Bronchial epithelial cell (primary cell): Measurements from ENCODE around the gene RYR2. TPM values are rescaled to one million over a fixed set of nuclear protein-coding genes. Genes with fewer than 3 reads are reported as not detected.

Experiments
- DNase-seq: peaks from one replicate; pipeline ENCODE4 v3.0.0-alpha.2; 2010; ENCODE audit warnings: low read depth
- FAIRE-seq: peaks from 2 replicates; lab custom pipeline; 2011; peaks lifted over from hg19 to GRCh38; lab: Jason Lieb, UNC
- H3K27me3 ChIP-seq: 2 replicates; pipeline ENCODE4 v1.5.1; 2011; ENCODE audit warnings: low read length; ENCODE audit not compliant: control insufficient read depth, insufficient read depth
- H3K36me3 ChIP-seq: 2 replicates; pipeline ENCODE4 v1.5.1; 2011; ENCODE audit warnings: low read length; ENCODE audit not compliant: control insufficient read depth, insufficient read depth
- H3K4me3 ChIP-seq: 2 replicates; pipeline ENCODE4 v1.5.1; 2011; ENCODE audit warnings: mild to moderate bottlenecking, low read depth, low read length, control low read depth
- total RNA-seq: library from RNA; depleted of rRNA; stranded (reverse); fragments of >200 nt; gene quantifications from 2 replicates; pipeline ENCODE4 v1.2.1, GENCODE V29; 2014
- TF ChIP-seq, protein P1 (sequence below): IDR thresholded peaks from 2 replicates; pipeline ENCODE4 v1.5.1; 2011; ENCODE audit warnings: mild to moderate bottlenecking, moderate library complexity, low read length, control low read depth, inconsistent platforms; ENCODE audit not compliant: insufficient read depth, severe bottlenecking

The RYR2 gene
- total RNA-seq, 1 donor from 2014 or later: not detected

DNA sequence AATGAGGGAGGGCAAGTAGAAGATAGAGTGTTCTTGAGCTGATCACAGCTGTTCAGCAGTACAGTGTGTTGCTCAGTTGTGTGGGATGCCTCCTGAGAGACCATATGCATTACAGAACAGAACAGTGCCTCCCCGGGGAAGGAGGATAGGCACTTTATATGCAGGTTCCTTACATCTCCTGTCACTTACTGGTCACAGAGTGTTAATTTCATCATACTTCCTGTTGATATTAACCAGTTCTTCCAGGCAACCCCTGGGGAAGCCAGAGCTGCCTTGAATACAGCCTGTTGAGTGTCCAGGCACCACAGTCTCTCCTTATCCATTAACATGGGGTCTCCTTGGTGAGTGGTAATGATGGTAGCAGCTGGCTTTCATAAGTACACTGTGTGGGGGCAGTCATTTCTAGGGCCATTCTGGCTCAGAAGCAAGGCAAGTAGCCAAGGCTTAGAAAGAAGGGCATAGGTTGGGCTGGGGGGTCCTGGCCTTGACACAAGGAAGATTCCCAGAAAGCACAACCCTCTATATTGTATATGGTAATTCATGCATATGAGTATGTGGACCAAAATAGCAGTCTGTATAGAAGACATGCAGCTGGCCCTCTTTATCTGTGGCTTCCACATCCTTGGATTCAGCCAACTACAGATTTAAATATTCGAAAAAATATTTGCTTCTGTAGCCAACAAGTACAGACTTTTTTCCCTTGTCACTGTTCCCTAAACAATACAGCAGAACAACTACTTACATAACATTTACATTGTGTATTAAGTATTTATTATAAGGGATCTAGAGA is 706.4 kb downstream of the RYR2 start:
- no peak for FAIRE-seq
- Histone ChIP-seq H3K36me3 (no peaks in the 10 kb centered on the region), H3K4me3 (no peak overlapping the region), H3K27me3 (no peaks in the 10 kb centered on the region)
- no peak for DNase-seq
- TF ChIP-seq, protein P1, sequence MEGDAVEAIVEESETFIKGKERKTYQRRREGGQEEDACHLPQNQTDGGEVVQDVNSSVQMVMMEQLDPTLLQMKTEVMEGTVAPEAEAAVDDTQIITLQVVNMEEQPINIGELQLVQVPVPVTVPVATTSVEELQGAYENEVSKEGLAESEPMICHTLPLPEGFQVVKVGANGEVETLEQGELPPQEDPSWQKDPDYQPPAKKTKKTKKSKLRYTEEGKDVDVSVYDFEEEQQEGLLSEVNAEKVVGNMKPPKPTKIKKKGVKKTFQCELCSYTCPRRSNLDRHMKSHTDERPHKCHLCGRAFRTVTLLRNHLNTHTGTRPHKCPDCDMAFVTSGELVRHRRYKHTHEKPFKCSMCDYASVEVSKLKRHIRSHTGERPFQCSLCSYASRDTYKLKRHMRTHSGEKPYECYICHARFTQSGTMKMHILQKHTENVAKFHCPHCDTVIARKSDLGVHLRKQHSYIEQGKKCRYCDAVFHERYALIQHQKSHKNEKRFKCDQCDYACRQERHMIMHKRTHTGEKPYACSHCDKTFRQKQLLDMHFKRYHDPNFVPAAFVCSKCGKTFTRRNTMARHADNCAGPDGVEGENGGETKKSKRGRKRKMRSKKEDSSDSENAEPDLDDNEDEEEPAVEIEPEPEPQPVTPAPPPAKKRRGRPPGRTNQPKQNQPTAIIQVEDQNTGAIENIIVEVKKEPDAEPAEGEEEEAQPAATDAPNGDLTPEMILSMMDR: no peak

- no peak for FAIRE-seq
- no peaks in the 10 kb centered on the region for H3K36me3 ChIP-seq
- no peak overlapping the region for H3K4me3 ChIP-seq
- DNase-seq: no peak
- TF ChIP-seq, protein P1: no peak
- no peaks in the 10 kb centered on the region for H3K27me3 ChIP-seq
Observed at GRCh38 chr1:237749122-237749521, 707.1 kb downstream of the RYR2 start.

DNA sequence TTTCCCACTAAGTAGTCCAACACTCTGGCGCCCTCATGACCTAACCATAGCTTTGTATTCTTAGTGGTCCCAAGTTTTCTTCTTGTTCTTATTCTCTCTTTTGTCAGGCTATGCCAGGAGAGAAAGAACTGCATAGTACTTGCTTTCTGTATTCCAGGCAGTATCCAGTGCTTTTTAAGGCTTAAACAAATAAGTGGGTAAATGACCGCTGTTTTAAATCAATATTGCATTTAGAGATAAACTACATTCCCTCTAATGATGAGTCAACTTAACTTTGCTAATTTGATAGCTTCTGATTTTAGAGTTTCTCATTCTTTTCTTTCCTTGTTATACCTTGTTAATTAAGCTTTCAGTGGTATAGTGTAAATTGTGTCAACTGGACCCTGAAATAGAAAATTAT is 709.1 kb downstream of the RYR2 start:
- no peak overlapping the region for H3K4me3 ChIP-seq
- TF ChIP-seq, protein P1: no peak
- DNase-seq (no peak), FAIRE-seq (no peak)
- H3K36me3 ChIP-seq: no peaks in the 10 kb centered on the region
- no peaks in the 10 kb centered on the region for H3K27me3 ChIP-seq

DNA sequence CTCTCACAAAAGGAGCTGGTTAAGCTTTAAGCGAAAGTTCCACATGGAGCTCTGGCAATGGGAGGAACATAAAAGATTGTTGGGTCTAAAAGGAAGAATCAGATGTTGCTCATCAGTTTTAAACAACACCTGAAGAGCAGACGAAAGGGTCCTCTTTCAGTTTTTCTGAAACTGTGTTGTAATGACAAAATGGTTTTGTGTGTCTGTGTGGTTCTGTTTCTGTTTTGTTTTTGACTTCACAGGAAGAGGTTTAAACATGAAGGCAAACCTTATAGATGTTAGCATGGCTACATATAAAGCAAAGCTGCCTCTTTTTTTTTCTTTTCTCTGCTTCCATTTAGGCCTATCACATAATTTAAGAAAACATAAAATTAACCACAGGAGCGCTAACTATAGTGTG is 712.6 kb downstream of the RYR2 start:
- no peaks in the 10 kb centered on the region for H3K27me3 ChIP-seq
- DNase-seq (no peak), FAIRE-seq (no peak)
- TF ChIP-seq, protein P1: no peak
- no peaks in the 10 kb centered on the region for H3K36me3 ChIP-seq
- no peak overlapping the region for H3K4me3 ChIP-seq

DNA sequence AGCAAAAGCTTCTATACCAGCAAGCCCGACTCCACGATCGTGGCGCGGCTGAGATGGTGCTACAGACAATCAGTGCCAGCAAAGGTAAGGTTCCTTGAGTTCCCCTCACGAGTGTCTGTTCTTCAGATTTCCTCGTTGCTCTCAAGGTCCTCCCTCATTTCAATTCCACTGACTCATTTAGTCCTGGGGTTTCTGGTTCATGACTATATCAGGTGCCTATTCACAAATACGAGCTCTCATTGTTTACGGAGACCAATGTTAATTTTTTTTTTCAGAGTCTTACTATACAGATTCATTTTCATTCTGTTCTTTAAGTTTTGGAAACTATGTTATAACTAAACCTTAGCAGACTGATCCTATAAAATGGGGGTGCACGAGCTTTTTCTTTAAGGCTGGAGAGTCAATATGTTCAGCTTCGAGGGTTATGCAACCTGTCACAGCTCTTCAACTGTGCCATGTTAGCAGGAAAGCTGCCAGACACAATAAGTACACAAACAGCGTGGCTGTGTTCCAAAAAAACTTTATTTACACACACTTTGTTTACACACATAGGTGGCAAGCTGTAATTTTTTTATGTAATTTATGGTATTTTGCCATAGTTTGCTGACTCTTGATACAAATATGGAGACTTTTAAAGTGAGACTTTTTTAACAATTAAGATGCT is 714.5 kb downstream of the RYR2 start:
- no peaks in the 10 kb centered on the region for H3K36me3 ChIP-seq
- H3K27me3 ChIP-seq: no peaks in the 10 kb centered on the region
- H3K4me3 ChIP-seq: no peak overlapping the region
- DNase-seq (no peak), FAIRE-seq (no peak)
- TF ChIP-seq, protein P1: no peak
